Measurements from ENCODE around the gene AURKAIP1. TPM values are rescaled to one million over a fixed set of nuclear protein-coding genes. Genes with fewer than 3 reads are reported as not detected.

AURKAIP1 gene
- total RNA-seq, 1 experiment from 2014 or later, result 164 TPM

GRCh38 chr1:1360506-1361169 lies 14.4 kb downstream of the AURKAIP1 start:
- Histone ChIP-seq H3K27me3 (ENCODE audit: insufficient read depth, low read depth) (no peaks in the 10 kb centered on the region), H4K20me1 (ENCODE audit: insufficient read depth) (no peaks in the 10 kb centered on the region), H3K9me3 (ENCODE audit: insufficient read depth, low read depth) (no peaks in the 10 kb centered on the region), H3K27ac (peak overlapping the region; percentile 24; the same call in 1 of the 2 replicates), H3F3A (ENCODE audit: insufficient read depth, low read depth) (peaks cover 29% of the 10 kb centered on the region; the same call in 1 of the 2 replicates), H3K4me2 (peak overlapping the region; percentile 62), H3K79me2 (ENCODE audit: low read depth) (no peaks in the 10 kb centered on the region), H2AFZ (no peak overlapping the region), H3K4me1 (replicated peaks; ENCODE audit: insufficient read depth) (peaks cover 34% of the 10 kb centered on the region), H3K9me2 (ENCODE audit: insufficient read depth) (no peaks in the 10 kb centered on the region), H3K36me3 (ENCODE audit: low read depth) (no peaks in the 10 kb centered on the region), H3K4me3 (no peak overlapping the region)
- ChIA-PET POLR2A (ENCODE audit: unreplicated experiment) (interaction anchor here (0.6 to 0.8 kb wide), 2 partner anchors 14 to 77 kb away, joined by 4 to 8 read pairs; partner anchors contain the start of gene AURKAIP1), CTCF (no interaction called here)
- no TSS peak for BruUV-seq (replicated peaks)
- intact Hi-C loops (cut with micrococcal nuclease; ENCODE audit: unreplicated experiment), result no loop called here
- DNase-seq, result peak; percentile 78 to 91
- no peak for TF ChIP-seq EZH2 (IDR thresholded peaks at IDR 0.05; ENCODE audit: low read depth)
- no peak for TF ChIP-seq CTCF (conservative IDR thresholded peaks at IDR 0.05)

GRCh38 chr1:1359664-1360468 lies 15.1 kb downstream of the AURKAIP1 start:
- Histone ChIP-seq H3K9me2 (ENCODE audit: insufficient read depth) (no peaks in the 10 kb centered on the region), H2AFZ (no peak overlapping the region), H3K4me1 (replicated peaks; ENCODE audit: insufficient read depth) (peaks cover 34% of the 10 kb centered on the region), H4K20me1 (ENCODE audit: insufficient read depth) (no peaks in the 10 kb centered on the region), H3K27ac (0 out of 2 replicates have a peak overlapping the region, but pooled peaks have one; percentile 19), H3K27me3 (ENCODE audit: insufficient read depth, low read depth) (no peaks in the 10 kb centered on the region), H3K4me2 (peak overlapping the region; percentile 62), H3K9me3 (ENCODE audit: insufficient read depth, low read depth) (no peaks in the 10 kb centered on the region), H3K36me3 (ENCODE audit: low read depth) (no peaks in the 10 kb centered on the region), H3F3A (ENCODE audit: insufficient read depth, low read depth) (peaks cover 28% of the 10 kb centered on the region; the same call in 1 of the 2 replicates), H3K79me2 (ENCODE audit: low read depth) (no peaks in the 10 kb centered on the region), H3K4me3 (no peak overlapping the region)
- intact Hi-C loops (cut with micrococcal nuclease; ENCODE audit: unreplicated experiment), result no loop called here
- TF ChIP-seq CTCF (conservative IDR thresholded peaks at IDR 0.05) (no peak), EZH2 (IDR thresholded peaks at IDR 0.05; ENCODE audit: low read depth) (no peak)
- ChIA-PET CTCF (no interaction called here), POLR2A (ENCODE audit: unreplicated experiment) (interaction anchor here (0.6 to 0.8 kb wide), 2 partner anchors 15 to 535 kb away, joined by 3 to 8 read pairs; partner anchors contain the start of gene AURKAIP1)
- BruUV-seq (replicated peaks), result no TSS peak
- peak; percentile 10 to 46 for DNase-seq

- no peaks in the 10 kb centered on the region for H3K36me3 ChIP-seq (ENCODE audit: low read depth)
- no peaks in the 10 kb centered on the region for H3K79me2 ChIP-seq (ENCODE audit: low read depth)
- BruUV-seq (replicated peaks), result no TSS peak
- intact Hi-C loops (cut with micrococcal nuclease; ENCODE audit: unreplicated experiment), result no loop called here
- POLR2A ChIA-PET (ENCODE audit: unreplicated experiment), result interaction anchor here (0.6 kb wide), 2 partner anchors 63 to 535 kb away, joined by 3 read pairs; no protein-coding TSS in a partner anchor
- H4K20me1 ChIP-seq (ENCODE audit: insufficient read depth), result no peaks in the 10 kb centered on the region
- CTCF ChIA-PET, result no interaction called here
- no peak overlapping the region for H3K27ac ChIP-seq
- peak overlapping the region; percentile 62; the same call in 1 of the 2 replicates for H3K4me2 ChIP-seq
- no peak for TF ChIP-seq EZH2 (IDR thresholded peaks at IDR 0.05; ENCODE audit: low read depth)
- TF ChIP-seq CTCF (conservative IDR thresholded peaks at IDR 0.05), result no peak
- H3K27me3 ChIP-seq (ENCODE audit: insufficient read depth, low read depth), result no peaks in the 10 kb centered on the region
- H3K9me3 ChIP-seq (ENCODE audit: insufficient read depth, low read depth), result no peaks in the 10 kb centered on the region
- H3K9me2 ChIP-seq (ENCODE audit: insufficient read depth), result no peaks in the 10 kb centered on the region
- no peak overlapping the region for H2AFZ ChIP-seq
- peaks cover 23% of the 10 kb centered on the region; the same call in 1 of the 2 replicates for H3F3A ChIP-seq (ENCODE audit: insufficient read depth, low read depth)
- no peak for DNase-seq
- H3K4me3 ChIP-seq, result no peak overlapping the region
- H3K4me1 ChIP-seq (replicated peaks; ENCODE audit: insufficient read depth), result peaks cover 29% of the 10 kb centered on the region
These were observed 15.7 kb downstream of the AURKAIP1 start for GRCh38 chr1:1359308-1359663.

Measured in PC-9 (cell line).